Measurements from ENCODE around the gene PSMB11. TPM values are rescaled to one million over a fixed set of nuclear protein-coding genes. Genes with fewer than 3 reads are reported as not detected.

The PSMB11 gene
- total RNA-seq, 1 experiment from 2014 or later, result not detected

DNA sequence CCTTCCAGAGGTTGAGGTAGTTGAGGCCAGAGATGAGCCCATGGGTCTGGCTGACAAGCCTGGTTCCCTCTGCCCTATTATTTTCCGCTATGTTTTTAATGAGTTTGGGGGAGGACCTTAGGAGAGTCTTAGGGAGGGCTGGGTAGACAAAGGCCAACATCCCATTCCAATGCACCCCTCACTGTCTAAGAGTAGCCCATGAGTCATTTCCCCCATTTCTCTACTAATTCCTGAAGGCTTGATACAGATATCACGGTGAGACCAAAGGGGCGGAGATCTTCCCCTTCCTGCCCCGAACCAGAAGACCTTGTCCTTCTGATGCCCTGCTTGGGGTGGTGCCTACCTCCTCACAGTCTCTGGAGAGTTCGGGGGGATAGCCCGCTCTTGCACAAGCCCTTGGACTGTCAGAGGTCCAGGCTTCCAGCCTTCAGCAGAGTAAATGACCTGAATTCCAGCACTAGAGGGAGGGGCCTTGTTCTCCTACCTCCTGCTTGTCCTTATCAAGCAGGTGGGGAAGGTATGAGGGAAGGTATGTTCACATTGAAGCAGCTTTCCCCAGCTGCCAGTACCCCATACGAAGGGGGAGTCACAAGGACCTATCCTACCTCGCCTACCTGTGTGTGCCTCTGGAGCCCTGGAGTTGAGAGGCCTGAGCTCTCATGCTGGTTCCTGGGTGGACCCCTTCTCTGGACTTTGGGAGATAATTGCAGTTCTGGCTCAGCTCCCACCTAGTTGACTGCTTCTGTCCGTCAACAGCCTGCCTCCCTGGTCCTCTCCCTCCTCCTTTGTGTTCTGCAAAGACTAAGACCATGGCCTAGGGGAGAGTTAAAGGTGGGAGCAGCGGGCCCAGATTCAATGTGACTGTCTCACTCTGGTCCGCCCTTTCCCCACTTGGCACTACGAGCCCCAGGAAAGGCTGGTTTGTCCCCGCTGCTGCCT lies 3.7 kb downstream of the PSMB11 start:
- Mint-ChIP-seq H3K27me3 (ENCODE audit: low read depth) (peaks cover 1% of the 10 kb centered on the region; the same call in 1 of the 2 replicates), H3K4me3 (no peak overlapping the region), H3K36me3 (ENCODE audit: insufficient read depth in 1 of 3, low read depth in 3 of 3) (peaks cover 7 to 17% (median 16%) of the 10 kb centered on the region in 3 experiments), H3K4me1 (peaks cover 6 to 15% of the 10 kb centered on the region in 2 experiments), H3K27ac (peak overlapping the region in 1 of 3 experiments; percentile 70; a peak in 1 of 7 replicates), H3K9me3 (no peaks in the 10 kb centered on the region)
- no peak overlapping the region for H3K56ac ChIP-seq (ENCODE audit: insufficient read length, low read depth, low read length)
- H4K5ac ChIP-seq (ENCODE audit: insufficient read length, low read depth, low read length), result no peak overlapping the region
- H3K23me2 ChIP-seq (ENCODE audit: insufficient read length, low read depth, low read length, poor library complexity, severe bottlenecking), result no peaks in the 10 kb centered on the region
- H3K9me3 ChIP-seq (ENCODE audit: control insufficient read depth, low read depth, low read length), result no peaks in the 10 kb centered on the region
- TF ChIP-seq, protein P1, sequence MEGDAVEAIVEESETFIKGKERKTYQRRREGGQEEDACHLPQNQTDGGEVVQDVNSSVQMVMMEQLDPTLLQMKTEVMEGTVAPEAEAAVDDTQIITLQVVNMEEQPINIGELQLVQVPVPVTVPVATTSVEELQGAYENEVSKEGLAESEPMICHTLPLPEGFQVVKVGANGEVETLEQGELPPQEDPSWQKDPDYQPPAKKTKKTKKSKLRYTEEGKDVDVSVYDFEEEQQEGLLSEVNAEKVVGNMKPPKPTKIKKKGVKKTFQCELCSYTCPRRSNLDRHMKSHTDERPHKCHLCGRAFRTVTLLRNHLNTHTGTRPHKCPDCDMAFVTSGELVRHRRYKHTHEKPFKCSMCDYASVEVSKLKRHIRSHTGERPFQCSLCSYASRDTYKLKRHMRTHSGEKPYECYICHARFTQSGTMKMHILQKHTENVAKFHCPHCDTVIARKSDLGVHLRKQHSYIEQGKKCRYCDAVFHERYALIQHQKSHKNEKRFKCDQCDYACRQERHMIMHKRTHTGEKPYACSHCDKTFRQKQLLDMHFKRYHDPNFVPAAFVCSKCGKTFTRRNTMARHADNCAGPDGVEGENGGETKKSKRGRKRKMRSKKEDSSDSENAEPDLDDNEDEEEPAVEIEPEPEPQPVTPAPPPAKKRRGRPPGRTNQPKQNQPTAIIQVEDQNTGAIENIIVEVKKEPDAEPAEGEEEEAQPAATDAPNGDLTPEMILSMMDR (conservative IDR thresholded peaks at IDR 0.05), result no peak
- H3K27ac ChIP-seq (ENCODE audit: insufficient read length, low read depth, low read length), result no peak overlapping the region
- no peak overlapping the region for H4K91ac ChIP-seq (ENCODE audit: insufficient read length, low read depth, low read length)
- H3K18ac ChIP-seq (ENCODE audit: insufficient read length, low read depth, low read length), result no peak overlapping the region
- H2BK120ac ChIP-seq (ENCODE audit: low read depth, low read length, poor library complexity, severe bottlenecking), result no peak overlapping the region
- no peaks in the 10 kb centered on the region for H3K4me1 ChIP-seq (ENCODE audit: insufficient read depth, low read length)
- no peak overlapping the region for H2AK5ac ChIP-seq (ENCODE audit: insufficient read length, low read length)
- no peaks in the 10 kb centered on the region for H3K79me1 ChIP-seq (ENCODE audit: insufficient read depth, low read depth, low read length, poor library complexity, severe bottlenecking)
- no peak overlapping the region for H2BK12ac ChIP-seq (ENCODE audit: insufficient read length, low read depth, low read length)
- no peaks in the 10 kb centered on the region for H3K79me2 ChIP-seq (ENCODE audit: insufficient read depth, low read length)
- no peak overlapping the region for H4K8ac ChIP-seq (replicated peaks; ENCODE audit: insufficient read length, low read depth, low read length)
- WGBS (ENCODE audit: extremely low coverage, insufficient read length, low lambda C conversion rate), result no CpG with 5 or more reads among the region's 13 CpGs
- DNase-seq, result no peak
- H3K9ac ChIP-seq (ENCODE audit: extremely low read depth, insufficient read length, low read length), result no peak overlapping the region
- H3T11ph ChIP-seq (ENCODE audit: low read length), result no peak overlapping the region
- H3K14ac ChIP-seq (ENCODE audit: insufficient read depth, low read length), result no peak overlapping the region
- no peak overlapping the region for H2AFZ ChIP-seq (ENCODE audit: low read length)
- H3K4ac ChIP-seq (ENCODE audit: low read depth, low read length), result no peak overlapping the region
- no peak overlapping the region for H3K4me2 ChIP-seq (ENCODE audit: insufficient read depth, insufficient read length, low read length)
- no peak overlapping the region for H2BK5ac ChIP-seq (ENCODE audit: insufficient read length, low read length)
- no peaks in the 10 kb centered on the region for H3K27me3 ChIP-seq (ENCODE audit: insufficient read depth, low read length)
- no peak overlapping the region for H2BK20ac ChIP-seq (ENCODE audit: low read depth, low read length, poor library complexity, severe bottlenecking)
- no peak overlapping the region for H3K23ac ChIP-seq (ENCODE audit: insufficient read length, low read depth, low read length)
- no peaks in the 10 kb centered on the region for H4K20me1 ChIP-seq (ENCODE audit: control insufficient read depth, insufficient read depth, insufficient read length)
- no peak overlapping the region for H2BK15ac ChIP-seq (ENCODE audit: low read depth, low read length)
